ACHN (cell line): ENCODE measurements around the gene SRSF1.
A peak's percentile ranks its signal among the peaks of the same experiment; 100 is the strongest.

ENCODE experiments used
- DNase-seq: peaks from one replicate; pipeline ENCODE4 v3.0.0-alpha.2; 2015
- in situ Hi-C: cut with HindIII; loops from 2 replicates; pipeline ENCODE4 v1.10.0; 2017; ENCODE audit warnings: low sequenced_read_pairs, low pct_ligation_motif_present, low pct_unique_long_range_greater_than_20kb

The SRSF1 gene

GRCh38 chr17:58028578-58028977, 21.5 kb upstream of the SRSF1 start:
- in situ Hi-C loops = no loop called here
- DNase-seq = no peak

- in situ Hi-C loops = no loop called here
- no peak for DNase-seq
Observed at GRCh38 chr17:58020401-58020800, 13.4 kb upstream of the SRSF1 start.

- in situ Hi-C loops = no loop called here
- no peak for DNase-seq
Observed at GRCh38 chr17:58019521-58019920, 12.5 kb upstream of the SRSF1 start.

- no peak for DNase-seq
- in situ Hi-C loops = no loop called here
Observed at GRCh38 chr17:58019039-58019438, 12.0 kb upstream of the SRSF1 start.

- in situ Hi-C loops = no loop called here
- no peak for DNase-seq
Observed at GRCh38 chr17:58010067-58010799, 3.2 kb upstream of the SRSF1 start.

- in situ Hi-C loops = no loop called here
- no peak for DNase-seq
Observed at GRCh38 chr17:58007781-58008706, 998 bp upstream of the SRSF1 start.

- in situ Hi-C loops = no loop called here
- DNase-seq = peak; percentile 80
Observed at GRCh38 chr17:58006560-58006923, 504 bp downstream of the SRSF1 start.

GRCh38 chr17:58005728-58006559, 1.1 kb downstream of the SRSF1 start:
- no peak for DNase-seq
- in situ Hi-C loops = no loop called here

GRCh38 chr17:58005031-58005727, 1.9 kb downstream of the SRSF1 start:
- DNase-seq = no peak
- in situ Hi-C loops = no loop called here

- no peak for DNase-seq
- in situ Hi-C loops = no loop called here
Observed at GRCh38 chr17:58004060-58004459, 3.0 kb downstream of the SRSF1 start.

- in situ Hi-C loops = no loop called here
- no peak for DNase-seq
Observed at GRCh38 chr17:58002973-58003372, 4.1 kb downstream of the SRSF1 start.

- in situ Hi-C loops = no loop called here
- no peak for DNase-seq
Observed at GRCh38 chr17:58002154-58002948, 4.7 kb downstream of the SRSF1 start.

- DNase-seq = no peak
- in situ Hi-C loops = no loop called here
Observed at GRCh38 chr17:58001461-58002124, 5.5 kb downstream of the SRSF1 start.

- peak; percentile 82 for DNase-seq
- in situ Hi-C loops = no loop called here
Observed at GRCh38 chr17:57999496-58000017, 7.5 kb downstream of the SRSF1 start.

- DNase-seq = no peak
- in situ Hi-C loops = no loop called here
Observed at GRCh38 chr17:57999010-57999495, 8.0 kb downstream of the SRSF1 start.

GRCh38 chr17:57997085-57997809, 9.8 kb downstream of the SRSF1 start:
- no peak for DNase-seq
- in situ Hi-C loops = no loop called here
